HFFc6 (cell line): ENCODE measurements around the gene GPC5. TPM values are rescaled to one million over a fixed set of nuclear protein-coding genes. Genes with fewer than 3 reads are reported as not detected.

ENCODE experiments used
- DNase-seq: peaks from one replicate; pipeline ENCODE4 v3.0.0-alpha.2; 2018
- H3K27ac Mint-ChIP-seq: 2 replicates; pipeline ENCODE4 v1.8.0; 2020; ENCODE audit warnings: mild to moderate bottlenecking, mixed read lengths
- H3K27me3 Mint-ChIP-seq: 2 replicates; pipeline ENCODE4 v1.8.0; 2021; ENCODE audit warnings: mild to moderate bottlenecking, moderate library complexity, mixed read lengths; ENCODE audit not compliant: insufficient read depth
- H3K36me3 Mint-ChIP-seq: 2 replicates; pipeline ENCODE4 v1.8.0; 2021; ENCODE audit warnings: low read depth, mixed read lengths
- H3K4me1 Mint-ChIP-seq: 2 replicates; pipeline ENCODE4 v1.8.0; 2020; ENCODE audit warnings: low read depth, mixed read lengths
- H3K4me3 Mint-ChIP-seq: 2 replicates; pipeline ENCODE4 v1.8.0; 2020; ENCODE audit warnings: mild to moderate bottlenecking, moderate library complexity, mixed read lengths
- H3K9me3 Mint-ChIP-seq: 2 replicates; pipeline ENCODE4 v1.8.0; 2020; ENCODE audit warnings: mild to moderate bottlenecking, mixed read lengths
- CTCF ChIP-seq: fragments of 200-600 bp; sonication (generic); IDR thresholded peaks from 2 replicates; pipeline ENCODE4 v1.5.0; 2021; ENCODE audit warnings: antibody characterized with exemption, mild to moderate bottlenecking
- total RNA-seq, 6 experiments: library from RNA; stranded (reverse); fragmentation: NEBNext Ultra II Directional; extraction: Animal tissue kit (Norgen Biotek cat#: 25700); gene quantifications; 2 replicates in 1 of 6; 3 replicates in 5 of 6; pipeline ENCODE4 v1.2.3, GENCODE V29; 2021

GPC5 gene
- total RNA-seq, 6 experiments from 2014 or later: 0.06 TPM; not detected in 5

DNA sequence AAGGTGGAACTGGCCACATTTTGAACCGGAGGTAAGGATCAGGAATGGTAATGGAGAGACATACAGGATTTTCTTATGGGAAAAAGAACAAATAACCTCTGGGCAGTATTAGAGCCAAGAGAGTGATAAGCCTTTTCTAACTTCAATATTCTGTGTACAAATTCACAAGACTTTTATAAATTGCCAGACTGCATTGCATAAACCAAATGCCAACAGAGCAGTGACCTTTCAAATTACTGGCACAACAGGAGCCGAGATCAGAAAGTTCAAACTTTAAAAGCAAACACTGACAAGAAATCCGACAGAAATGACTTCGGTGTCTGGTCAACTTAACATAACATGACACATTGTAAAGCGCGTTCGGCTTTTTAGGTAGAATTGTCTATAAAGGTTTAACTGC, 737.1 kb downstream of the GPC5 start:
- Mint-ChIP-seq H3K9me3 (peaks cover 33% of the 10 kb centered on the region), H3K4me1 (no peaks in the 10 kb centered on the region), H3K27me3 (no peaks in the 10 kb centered on the region; the same call in 1 of the 2 replicates), H3K36me3 (no peaks in the 10 kb centered on the region), H3K4me3 (no peak overlapping the region), H3K27ac (no peak overlapping the region)
- TF ChIP-seq CTCF: no peak
- no peak for DNase-seq

DNA sequence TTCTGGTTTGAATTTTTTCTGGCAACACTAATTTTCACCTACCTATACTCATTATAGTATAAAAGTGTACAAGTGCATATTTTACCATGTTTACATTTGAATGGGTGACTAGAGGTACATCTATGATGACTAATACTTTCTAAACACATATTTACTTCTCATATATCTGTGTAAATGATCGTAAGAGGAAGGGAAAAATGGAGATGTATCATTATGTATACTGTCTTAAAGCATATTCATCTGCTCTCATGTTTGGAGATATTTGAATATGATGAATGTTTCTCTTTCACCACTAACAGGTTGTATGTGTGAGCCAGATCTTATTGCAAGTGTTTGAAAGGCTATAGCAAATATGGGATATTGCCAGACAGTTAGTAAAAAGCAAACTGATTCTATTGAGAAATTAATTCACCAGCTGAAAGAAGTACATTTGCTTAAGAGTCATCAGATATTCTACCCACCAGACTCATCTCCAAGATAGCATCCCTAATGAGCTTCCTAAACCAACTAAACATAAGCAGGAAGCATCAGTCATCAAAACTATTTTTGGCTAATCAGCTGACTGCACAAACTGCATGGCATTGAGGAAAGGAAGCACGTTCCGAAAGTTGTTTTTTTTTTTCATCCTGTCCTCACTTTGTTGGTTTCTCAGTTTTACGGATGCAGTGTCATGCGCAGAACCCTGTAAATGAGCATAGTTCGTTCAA, 738.2 kb downstream of the GPC5 start:
- no peak for TF ChIP-seq CTCF
- Mint-ChIP-seq H3K4me1 (no peaks in the 10 kb centered on the region), H3K27ac (no peak overlapping the region), H3K9me3 (peaks cover 40% of the 10 kb centered on the region), H3K4me3 (no peak overlapping the region), H3K36me3 (no peaks in the 10 kb centered on the region), H3K27me3 (no peaks in the 10 kb centered on the region; the same call in 1 of the 2 replicates)
- DNase-seq: no peak

- H3K9me3 Mint-ChIP-seq: peaks cover 40% of the 10 kb centered on the region
- H3K4me1 Mint-ChIP-seq: no peaks in the 10 kb centered on the region
- no peak overlapping the region for H3K4me3 Mint-ChIP-seq
- DNase-seq: no peak
- no peak overlapping the region for H3K27ac Mint-ChIP-seq
- TF ChIP-seq CTCF: no peak
- H3K27me3 Mint-ChIP-seq: no peaks in the 10 kb centered on the region; the same call in 1 of the 2 replicates
- no peaks in the 10 kb centered on the region for H3K36me3 Mint-ChIP-seq
Measured at GRCh38 chr13:92137520-92137919, 739.1 kb downstream of the GPC5 start.

DNA sequence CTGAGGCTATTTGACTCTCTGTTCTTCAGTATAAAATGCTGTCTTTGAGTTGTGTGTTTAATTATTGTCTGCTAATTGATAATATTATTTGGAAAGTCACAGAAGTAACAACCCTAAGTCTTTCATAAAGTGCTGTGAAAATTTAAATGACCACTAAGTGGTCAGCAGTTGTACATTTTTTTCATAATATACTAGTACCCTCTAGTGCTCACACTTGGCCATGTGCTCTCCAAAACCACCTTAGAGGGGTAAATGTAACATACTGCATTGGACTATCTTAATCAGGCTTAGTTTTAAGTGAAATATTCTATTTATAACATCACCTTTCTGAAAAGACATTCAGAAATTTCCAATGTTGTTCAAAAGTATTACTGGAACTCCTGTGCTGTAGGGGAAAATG, 745.3 kb downstream of the GPC5 start:
- H3K27ac Mint-ChIP-seq: no peak overlapping the region
- peaks cover 18% of the 10 kb centered on the region for H3K9me3 Mint-ChIP-seq
- DNase-seq: no peak
- H3K27me3 Mint-ChIP-seq: no peaks in the 10 kb centered on the region; the same call in 1 of the 2 replicates
- TF ChIP-seq CTCF: no peak
- H3K4me3 Mint-ChIP-seq: no peak overlapping the region
- H3K36me3 Mint-ChIP-seq: no peaks in the 10 kb centered on the region
- no peaks in the 10 kb centered on the region for H3K4me1 Mint-ChIP-seq

DNA sequence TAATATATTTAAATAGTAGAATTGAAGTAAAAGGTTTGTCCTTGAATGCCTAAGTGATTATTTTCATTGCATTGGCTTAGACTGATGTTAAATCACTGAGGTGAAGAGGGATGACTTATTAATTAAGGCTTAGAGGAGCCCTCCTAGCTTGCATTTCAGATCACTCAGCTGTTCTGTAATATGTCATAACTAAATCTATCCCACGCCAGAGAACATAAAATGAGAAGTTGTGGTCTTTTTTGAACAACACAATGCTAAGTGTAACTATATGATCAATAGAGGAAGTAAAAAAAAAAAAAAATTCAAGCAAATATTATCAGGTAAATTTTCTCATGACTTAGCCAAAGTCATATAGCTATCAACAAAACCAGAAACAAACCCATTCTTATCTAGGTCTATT, 752.2 kb downstream of the GPC5 start:
- no peak overlapping the region for H3K4me3 Mint-ChIP-seq
- no peaks in the 10 kb centered on the region; the same call in 1 of the 2 replicates for H3K27me3 Mint-ChIP-seq
- no peaks in the 10 kb centered on the region; the same call in 1 of the 2 replicates for H3K36me3 Mint-ChIP-seq
- no peaks in the 10 kb centered on the region for H3K4me1 Mint-ChIP-seq
- TF ChIP-seq CTCF: no peak
- no peak overlapping the region for H3K27ac Mint-ChIP-seq
- peaks cover 19% of the 10 kb centered on the region for H3K9me3 Mint-ChIP-seq
- no peak for DNase-seq
